GM21447 (cell line): Measurements from ENCODE around the gene LRPPRC.
A peak's percentile ranks its signal among the peaks of the same experiment; 100 is the strongest.
"Not testable (repeated sequence)": the region's sequence is repeated elsewhere in the genome, so short reads cannot be mapped to it uniquely, and the experiment has no call there.

Source experiments
- ATAC-seq: cut with Tn5 transposase; IDR thresholded peaks from one replicate; pipeline ENCODE4 v1.9.1; 2021; ENCODE audit not compliant: unreplicated experiment

Gene LRPPRC

GRCh38 chr2:43911136-43911790 lies 84.5 kb downstream of the LRPPRC start:
- not testable (repeated sequence) for ATAC-seq

DNA sequence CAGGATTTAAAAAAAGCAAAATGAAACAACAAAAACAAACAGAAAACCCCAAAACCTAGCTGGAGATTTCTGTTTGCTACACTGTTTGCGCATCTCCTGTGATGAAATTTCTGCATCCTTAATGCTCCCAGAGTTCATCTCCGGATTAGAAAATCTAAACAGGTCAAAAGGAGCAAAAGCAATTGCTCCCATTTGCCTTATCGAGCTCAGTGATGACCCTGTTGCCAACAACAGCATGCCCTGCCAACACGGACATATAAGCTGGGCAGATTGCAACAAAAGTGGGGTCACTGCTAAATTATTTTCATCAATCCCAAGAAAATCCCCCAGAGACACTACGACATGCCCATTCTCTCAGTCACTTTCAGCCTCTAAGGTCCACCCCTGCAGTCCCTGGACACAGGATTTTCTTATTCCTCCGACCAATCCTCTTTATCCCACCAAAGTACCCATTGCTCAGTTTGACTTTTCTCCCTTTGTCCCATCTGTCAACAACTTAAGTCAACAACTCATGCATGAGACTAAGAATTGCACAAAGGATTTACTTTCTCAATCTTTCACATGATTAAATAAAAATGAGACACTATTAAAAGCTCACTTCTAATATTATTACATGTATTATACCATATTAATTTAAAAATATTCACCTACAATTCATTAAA lies 89.2 kb downstream of the LRPPRC start:
- no peak for ATAC-seq

- ATAC-seq, result no peak
Observed at GRCh38 chr2:43905871-43906270, 89.9 kb downstream of the LRPPRC start.

- no peak for ATAC-seq
Observed at GRCh38 chr2:43905371-43905803, 90.4 kb downstream of the LRPPRC start.

DNA sequence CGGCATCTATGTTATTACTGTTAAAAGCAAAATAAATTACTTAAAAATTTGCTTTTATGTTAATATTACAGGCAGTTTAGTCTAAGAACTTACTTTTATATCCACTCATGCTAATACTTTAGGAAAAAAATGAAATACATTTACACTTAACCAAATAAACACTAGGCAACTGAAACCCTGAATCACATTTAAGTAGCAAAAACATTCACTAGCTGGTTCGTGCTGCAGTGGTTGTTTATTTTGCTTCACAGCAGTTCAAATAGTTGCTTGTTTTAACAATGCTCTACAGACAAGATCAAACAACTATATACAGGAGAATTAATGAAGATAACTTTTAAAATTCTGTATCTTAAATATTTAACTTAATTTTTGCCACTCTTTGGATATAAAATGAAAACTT lies 96.2 kb downstream of the LRPPRC start:
- ATAC-seq, result no peak

DNA sequence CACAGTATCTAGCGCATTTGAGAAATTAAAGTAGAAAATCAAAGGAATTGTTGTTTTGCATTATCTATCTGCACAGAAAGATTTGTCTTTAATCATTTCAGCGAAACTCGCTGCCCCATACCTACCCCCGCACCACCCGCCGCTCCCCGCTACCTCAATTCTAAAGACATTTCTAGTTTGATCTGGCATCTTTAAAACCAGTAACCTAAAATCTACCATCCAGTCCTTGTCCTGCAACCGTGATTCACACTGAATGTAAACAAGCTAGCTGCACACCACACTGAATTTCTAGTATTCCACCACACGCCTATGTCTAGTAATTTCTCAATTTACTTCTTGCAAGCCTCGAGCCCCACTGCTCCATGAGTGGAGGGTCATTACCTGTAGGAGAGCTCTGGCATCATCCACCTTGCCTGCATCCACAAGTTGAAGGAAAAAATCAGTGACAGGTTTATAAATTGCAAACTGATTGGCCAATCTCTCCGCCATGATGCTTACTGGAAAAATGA lies 96.9 kb downstream of the LRPPRC start:
- ATAC-seq, result no peak

GRCh38 chr2:43898134-43898837 lies 97.5 kb downstream of the LRPPRC start:
- no peak for ATAC-seq

- ATAC-seq, result no peak
Observed at GRCh38 chr2:43897492-43897891, 98.3 kb downstream of the LRPPRC start.

DNA sequence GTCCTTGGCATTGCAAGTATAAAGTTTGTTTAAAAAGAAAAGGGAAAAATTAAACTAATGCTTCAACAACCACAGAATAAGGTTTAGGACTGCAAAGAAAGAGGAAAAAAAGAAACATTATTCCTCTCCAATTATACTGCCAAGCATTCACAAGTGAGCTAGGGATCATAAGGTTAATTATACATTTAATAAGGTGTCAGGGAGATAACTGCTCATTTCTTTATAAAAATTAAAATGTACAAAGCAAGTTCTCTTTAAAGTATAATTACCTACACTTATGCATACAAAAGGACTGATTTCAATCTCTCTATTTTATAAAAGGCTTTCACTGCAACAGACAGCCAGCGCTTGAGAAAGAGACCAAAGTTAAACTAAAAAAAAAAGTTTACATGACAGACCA lies 98.9 kb downstream of the LRPPRC start:
- ATAC-seq, result no peak

DNA sequence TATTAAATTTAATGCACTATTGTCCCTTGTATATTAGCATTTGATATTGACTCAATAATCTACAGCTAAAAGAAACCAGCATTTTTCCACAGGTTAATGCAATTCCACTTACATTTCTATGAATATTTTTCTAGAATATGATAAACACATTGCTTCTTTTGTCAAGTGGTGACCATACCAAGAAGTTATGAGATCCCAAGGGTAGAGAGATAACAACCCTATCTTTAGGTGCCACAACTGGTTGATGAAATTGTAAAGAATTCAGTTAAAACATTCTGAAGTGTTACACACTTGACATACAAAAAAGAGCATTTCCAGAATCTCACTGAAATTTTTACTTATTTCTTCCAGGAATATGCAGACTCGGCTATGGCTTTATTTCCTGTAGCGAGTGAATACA lies 101.0 kb downstream of the LRPPRC start:
- no peak for ATAC-seq

- ATAC-seq, result no peak
Observed at GRCh38 chr2:43890855-43891254, 104.9 kb downstream of the LRPPRC start.

- ATAC-seq, result no peak
Observed at GRCh38 chr2:43889416-43889815, 106.4 kb downstream of the LRPPRC start.

- ATAC-seq, result no peak
Observed at GRCh38 chr2:43887176-43887575, 108.6 kb downstream of the LRPPRC start.

DNA sequence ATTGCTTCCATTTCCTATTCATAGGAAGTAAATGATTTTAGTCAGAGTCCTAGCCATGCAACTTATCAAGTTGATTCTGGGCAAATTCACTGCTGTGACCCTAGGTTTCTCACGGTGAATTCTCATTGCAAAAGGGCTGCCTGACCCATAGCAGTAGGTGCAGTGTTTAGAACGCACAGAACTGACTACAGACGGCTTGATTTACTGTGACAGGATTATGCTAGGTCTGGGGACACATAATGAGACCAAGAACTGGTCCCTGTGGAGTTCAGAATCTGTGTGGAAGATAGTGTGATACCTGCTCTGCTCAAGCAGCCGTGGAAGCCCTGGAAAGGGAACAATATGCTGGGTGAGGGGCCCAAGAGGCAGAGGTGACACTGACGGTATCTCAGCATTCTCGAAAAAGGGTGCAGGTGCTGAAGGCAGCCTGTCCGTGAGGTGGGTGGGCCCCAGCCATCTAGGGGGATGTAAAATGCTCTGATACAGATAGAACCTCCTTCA lies 110.6 kb downstream of the LRPPRC start:
- ATAC-seq, result no peak

- ATAC-seq, result no peak
Observed at GRCh38 chr2:43884689-43885088, 111.1 kb downstream of the LRPPRC start.

- ATAC-seq, result no peak
Observed at GRCh38 chr2:43882312-43882711, 113.5 kb downstream of the LRPPRC start.

DNA sequence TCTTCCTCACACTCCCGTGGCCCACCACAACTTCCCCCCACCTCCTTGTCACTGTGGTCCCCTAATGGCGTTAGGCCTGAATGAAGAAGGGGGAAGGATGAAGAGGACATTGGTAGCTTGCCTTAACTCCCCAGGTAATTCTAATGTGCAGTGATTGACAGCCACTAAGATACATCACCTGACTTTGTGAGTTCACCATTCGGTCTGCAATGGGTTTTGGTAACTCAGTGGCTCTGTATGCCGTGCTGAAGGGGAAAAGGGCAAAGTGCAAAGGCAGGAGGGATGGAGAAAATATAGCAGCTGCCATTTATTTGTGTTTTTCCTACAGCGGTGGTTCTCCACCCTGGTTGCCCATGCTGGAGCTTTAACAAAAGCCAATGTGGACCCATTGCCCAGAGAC lies 114.8 kb downstream of the LRPPRC start:
- ATAC-seq, result no peak

DNA sequence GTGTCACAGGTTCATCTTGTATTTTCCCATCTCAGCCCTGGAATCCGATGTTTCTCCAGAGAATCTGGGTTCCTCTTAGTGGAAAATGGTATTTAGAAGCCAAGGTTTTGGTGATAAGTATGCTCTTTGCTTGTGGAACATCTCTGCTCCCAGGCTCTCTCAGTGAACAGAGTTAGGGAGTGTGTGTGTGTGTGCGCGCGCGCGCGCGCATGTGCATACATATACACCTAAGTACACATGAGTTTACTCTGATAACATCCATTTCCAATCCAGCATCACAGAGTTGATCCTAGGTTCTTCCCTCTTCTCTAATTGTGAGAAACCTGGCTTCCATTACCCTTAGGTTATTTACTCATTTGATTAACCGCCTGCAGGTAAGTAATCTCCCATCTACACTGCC lies 115.3 kb downstream of the LRPPRC start:
- ATAC-seq, result no peak

- ATAC-seq, result no peak
Observed at GRCh38 chr2:43879261-43879660, 116.5 kb downstream of the LRPPRC start.

GRCh38 chr2:43877782-43878464 lies 117.9 kb downstream of the LRPPRC start:
- peak; percentile 73 for ATAC-seq

DNA sequence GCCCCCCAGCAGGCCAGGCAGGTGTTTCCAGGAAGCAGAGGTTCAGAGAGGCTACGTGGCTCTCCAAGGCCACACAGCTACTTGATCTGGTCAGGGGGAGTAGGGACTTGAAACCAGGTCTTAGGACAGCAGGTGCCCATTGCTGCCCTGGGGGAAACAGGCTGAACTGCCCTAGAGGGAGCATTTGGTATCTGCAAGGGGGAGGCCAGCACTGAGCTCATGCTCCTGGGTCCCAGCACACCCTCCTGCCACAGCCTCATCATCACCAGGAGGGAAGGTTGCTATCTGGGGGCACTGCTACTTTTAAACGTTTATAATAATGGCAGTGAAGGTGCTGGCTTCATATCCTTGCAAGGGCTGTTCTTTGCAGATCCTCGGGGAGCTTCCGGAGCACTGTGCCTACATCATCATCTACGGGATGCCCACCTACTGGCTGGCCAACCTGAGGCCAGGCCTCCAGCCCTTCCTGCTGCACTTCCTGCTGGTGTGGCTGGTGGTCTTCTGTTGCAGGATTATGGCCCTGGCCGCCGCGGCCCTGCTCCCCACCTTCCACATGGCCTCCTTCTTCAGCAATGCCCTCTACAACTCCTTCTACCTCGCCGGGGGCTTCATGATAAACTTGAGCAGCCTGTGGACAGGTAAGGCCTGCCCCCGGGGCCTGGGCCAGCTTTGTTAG lies 120.9 kb downstream of the LRPPRC start:
- ATAC-seq, result no peak
